Right ventricle myocardium inferior (tissue), 1 donor: Measurements from ENCODE around the gene EAF1. TPM values are rescaled to one million over a fixed set of nuclear protein-coding genes. Genes with fewer than 3 reads are reported as not detected.
"Not testable (repeated sequence)": the region's sequence is repeated elsewhere in the genome, so short reads cannot be mapped to it uniquely, and the experiment has no call there.

Experiments used
- ATAC-seq: fragments of 200-7000 bp; cut with Tn5 transposase; one replicate; pipeline ENCODE4 v1.9.1; 2020; ENCODE audit warnings: mild to moderate bottlenecking, moderate library complexity
- DNase-seq: peaks from one replicate; pipeline ENCODE4 v3.0.0; 2021; ENCODE audit errors: missing footprints
- intact Hi-C: fragments of 100-400 bp; cut with DNase I; formaldehyde crosslinking; loops from one replicate; pipeline ENCODE4 v1.11.0; 2022
- long read RNA-seq: library from polyadenylated mRNA; unstranded; transcript quantifications from one replicate; pipeline ENCODE4 v2.0.0, GENCODE V29; 2021
- total RNA-seq: library from RNA; stranded (reverse); fragmentation: NEBNext Ultra II Directional; extraction: Animal tissue kit (Norgen Biotek cat#: 25700); gene quantifications from one replicate; pipeline ENCODE4 v1.2.1, GENCODE V29; 2021
- donor health status: DM: no; HTN: yes; CAD: no; lungs with severe emphysema.

EAF1 gene
- total RNA-seq: 6.7 TPM
- long read RNA-seq, full-length matches to known transcripts: 1 of 3 reads
- long read RNA-seq, partial matches to known transcripts: 0 of 3 reads
- long read RNA-seq, other reads (novel, unspliced or antisense): 2 of 3 reads

DNA sequence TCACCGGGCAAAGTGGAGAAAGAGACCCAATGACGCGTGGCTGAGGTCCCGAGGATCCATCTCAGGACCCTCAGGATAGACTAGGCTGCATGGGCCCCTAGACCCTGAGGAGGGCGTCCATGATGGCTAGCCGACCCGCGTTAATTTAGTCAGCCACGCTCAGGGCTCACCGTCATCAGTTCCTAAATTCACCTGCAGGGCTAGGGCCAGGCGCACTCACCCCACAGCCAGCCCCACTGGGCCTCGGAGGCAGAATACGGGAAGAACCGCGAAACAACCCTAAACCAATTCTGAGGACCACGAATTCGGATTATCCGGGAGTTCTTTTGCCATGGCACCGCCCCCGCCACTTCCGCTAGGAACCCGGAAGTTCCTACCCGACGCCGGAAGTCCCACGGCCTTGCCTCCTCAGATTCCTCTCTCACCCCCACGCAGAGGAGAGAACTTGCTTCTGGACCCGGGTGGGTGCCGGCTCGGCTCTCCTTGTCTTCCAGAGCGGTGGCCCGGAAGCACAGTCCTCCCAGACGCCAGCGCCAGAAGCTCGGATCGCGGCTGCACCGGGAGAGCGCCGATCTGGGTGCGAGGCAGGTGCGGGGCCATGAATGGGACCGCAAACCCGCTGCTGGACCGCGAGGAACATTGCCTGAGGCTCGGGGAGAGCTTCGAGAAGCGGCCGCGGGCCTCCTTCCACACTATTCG is at the start of gene EAF1, which contains the start of gene METTL6:
Gene EAF1, plus strand, starts transcription at position 417 of the 699 bp plus-strand sequence. Its CDS starts 182 bp downstream, at position 599.
Gene METTL6, minus strand, starts transcription at position 363 of the 699 bp plus-strand sequence. CDS start 1,033 bp downstream, outside the sequence.
- intact Hi-C loops: loop anchor here (2.0 kb wide), 1 partner anchor 129 kb away; no protein-coding TSS in a partner anchor
- DNase-seq (peak; percentile 93), ATAC-seq (peak; percentile 89)

DNA sequence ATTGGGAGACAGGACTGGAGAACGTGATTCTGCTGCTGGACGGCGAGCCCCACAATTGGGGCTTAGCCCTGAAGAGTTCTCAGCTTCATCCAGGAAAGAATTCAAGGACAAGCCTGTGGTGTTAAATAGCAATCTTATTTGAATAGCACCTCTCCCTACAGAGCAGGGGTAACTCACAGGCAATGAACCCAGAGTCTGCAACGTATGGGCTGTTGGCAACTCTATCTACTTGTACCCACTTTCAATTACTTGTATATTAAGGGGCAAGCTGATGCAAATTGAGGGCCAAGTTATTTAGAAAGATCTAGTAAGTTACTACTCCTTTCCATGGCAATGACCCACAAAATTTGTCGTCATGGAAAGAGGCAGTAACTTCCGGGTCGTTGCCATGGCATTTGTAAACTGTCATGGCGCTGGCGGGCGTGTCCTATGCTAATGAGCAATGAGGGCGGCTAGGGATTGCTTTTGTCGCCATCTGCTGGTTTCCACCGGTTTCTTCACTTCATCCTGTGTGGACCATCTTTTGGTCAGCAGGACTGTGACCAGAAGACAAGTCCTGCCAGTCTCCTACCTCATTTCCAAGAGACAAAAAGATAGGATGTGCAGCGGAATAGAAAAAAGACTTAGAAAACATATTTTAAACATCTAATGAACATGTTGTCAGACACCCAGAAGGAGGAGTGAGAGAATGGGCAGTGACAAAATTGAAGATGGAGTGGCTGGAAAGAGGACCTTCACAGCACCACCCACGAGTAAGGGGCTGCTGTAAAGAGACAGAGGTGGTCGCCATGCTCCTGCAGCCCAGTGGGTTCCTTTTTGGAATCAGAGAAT is 49.2 kb upstream of the EAF1 start:
- intact Hi-C loops: loop anchor here (1.0 to 2.0 kb wide), 2 partner anchors 45 to 110 kb away; partner anchors contain the start of gene SH3BP5
- peak; percentile 97 for DNase-seq
- peak; percentile 95 for ATAC-seq

GRCh38 chr3:15380980-15381890 is 46.2 kb upstream of the EAF1 start:
- intact Hi-C loops: no loop called here
- no peak for DNase-seq
- ATAC-seq: no peak

DNA sequence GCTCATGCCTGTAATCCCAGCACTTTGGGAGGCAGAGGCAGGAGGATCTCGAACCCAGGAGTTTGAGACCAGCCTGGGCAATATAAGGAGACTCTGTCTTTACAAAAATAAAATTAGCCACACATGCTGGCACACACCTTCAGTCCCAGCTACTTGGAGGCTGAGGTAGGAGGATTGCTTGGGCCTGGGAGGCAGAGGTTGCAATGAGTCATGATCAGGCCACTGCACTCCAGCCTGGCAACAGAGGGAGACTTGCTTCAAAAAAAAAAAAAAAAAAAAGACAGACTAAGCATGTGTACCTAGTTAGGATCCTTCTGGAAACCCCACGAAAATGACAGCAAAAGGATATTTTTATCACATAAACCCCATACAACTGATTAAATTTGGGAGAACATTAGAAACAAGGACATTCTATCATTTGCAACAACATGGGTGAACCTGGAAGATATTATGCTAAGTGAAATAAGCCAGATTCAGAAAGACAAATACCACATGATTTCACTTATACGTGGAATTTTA is 44.9 kb upstream of the EAF1 start:
- ATAC-seq: no peak
- no peak for DNase-seq
- intact Hi-C loops: no loop called here

- intact Hi-C loops: no loop called here
- ATAC-seq (no peak), DNase-seq (no peak)
Measured at GRCh38 chr3:15384510-15385237, 42.7 kb upstream of the EAF1 start.

DNA sequence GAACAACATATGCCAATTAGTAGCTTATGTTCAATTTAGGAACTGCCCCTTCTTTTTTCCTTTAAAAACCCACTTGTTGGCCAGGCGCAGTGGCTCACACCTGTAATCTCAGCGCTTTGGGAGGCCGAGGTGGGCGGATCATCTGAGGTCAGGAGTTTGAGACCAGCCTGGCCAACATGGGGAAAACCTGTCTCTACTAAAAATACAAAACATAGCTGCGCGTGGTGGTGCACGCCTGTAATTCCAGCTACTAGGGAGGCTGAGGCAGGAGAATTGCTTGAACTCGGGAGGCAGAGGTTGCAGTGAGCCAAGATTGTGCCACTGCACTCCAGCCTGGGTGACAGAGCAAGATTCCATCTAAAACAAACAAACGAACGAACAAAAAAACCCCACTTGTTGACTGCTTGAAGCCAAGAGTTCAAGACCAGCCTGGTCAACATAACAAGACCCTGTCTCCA is 42.1 kb upstream of the EAF1 start:
- DNase-seq, intact Hi-C loops, ATAC-seq: not testable (repeated sequence)

- DNase-seq (no peak), ATAC-seq (no peak)
- intact Hi-C loops: no loop called here
Measured at GRCh38 chr3:15385901-15386653, 41.3 kb upstream of the EAF1 start.

GRCh38 chr3:15386654-15386955 is 40.8 kb upstream of the EAF1 start:
- intact Hi-C loops, ATAC-seq, DNase-seq: not testable (repeated sequence)

GRCh38 chr3:15387171-15387581 is 40.2 kb upstream of the EAF1 start:
- intact Hi-C loops: no loop called here
- ATAC-seq: no peak
- no peak for DNase-seq

DNA sequence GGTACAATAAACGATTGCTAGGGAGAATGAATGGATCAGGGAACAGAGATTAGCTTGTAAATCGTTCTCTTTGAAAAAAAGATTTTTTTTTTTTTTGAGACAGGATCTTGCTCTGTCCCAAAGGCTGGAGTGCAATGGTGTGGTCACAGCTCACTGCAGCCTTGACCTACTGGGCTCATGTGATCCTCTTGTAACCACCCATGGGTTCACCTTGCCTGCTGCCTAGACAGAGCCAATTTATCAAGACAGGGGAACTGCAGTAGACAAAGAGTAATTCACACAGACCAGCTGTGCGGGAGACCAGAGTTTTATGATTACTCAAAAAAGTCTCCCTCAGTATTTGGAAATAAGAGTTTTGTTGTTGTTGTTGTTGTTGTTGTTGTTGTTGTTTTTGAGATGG is 39.7 kb upstream of the EAF1 start:
- DNase-seq (no peak), ATAC-seq (no peak)
- intact Hi-C loops: no loop called here

DNA sequence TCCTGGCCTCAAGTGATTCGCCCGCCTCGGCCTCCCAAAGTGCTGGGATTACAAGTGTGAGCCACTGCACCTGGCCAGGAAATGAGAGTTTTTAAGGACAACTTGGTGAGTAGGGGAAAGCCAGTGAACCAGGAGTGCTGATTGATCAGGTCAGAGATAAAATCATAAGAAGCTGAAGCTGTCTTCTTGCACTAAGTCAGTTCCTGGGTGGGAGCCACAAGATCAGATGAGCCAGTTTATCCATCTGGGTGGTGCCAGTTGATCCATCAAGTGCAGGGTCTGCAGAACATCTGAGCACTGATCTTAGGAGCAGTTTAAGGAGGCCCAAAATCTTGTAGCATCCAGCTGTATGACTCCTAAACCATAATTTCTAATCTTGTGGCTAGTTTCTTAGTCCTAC is 39.1 kb upstream of the EAF1 start:
- intact Hi-C loops, ATAC-seq, DNase-seq: not testable (repeated sequence)

DNA sequence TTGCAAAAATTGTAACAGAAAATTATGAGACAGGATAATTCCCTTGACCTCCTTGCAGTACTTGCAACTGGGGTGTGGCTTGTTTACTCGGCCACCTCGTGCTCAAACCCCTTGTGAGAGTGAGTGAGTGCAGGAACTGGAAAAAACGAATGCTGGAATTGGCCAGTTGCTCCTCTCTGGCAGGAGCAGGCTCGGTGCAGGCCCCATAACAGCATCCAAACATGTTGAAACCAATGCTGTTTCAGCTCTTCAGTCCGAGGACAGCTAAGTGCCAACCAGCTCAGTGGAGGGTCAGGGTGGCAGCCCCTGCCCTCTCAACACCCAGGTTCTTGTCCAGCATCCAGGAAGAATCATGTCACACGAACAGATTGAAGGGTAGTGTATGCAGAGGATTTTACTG is 36.9 kb upstream of the EAF1 start:
- DNase-seq (no peak), ATAC-seq (peak; percentile 52)
- intact Hi-C loops: no loop called here

- no peak for DNase-seq
- intact Hi-C loops: no loop called here
- ATAC-seq: no peak
Measured at GRCh38 chr3:15391007-15391406, 36.4 kb upstream of the EAF1 start.

DNA sequence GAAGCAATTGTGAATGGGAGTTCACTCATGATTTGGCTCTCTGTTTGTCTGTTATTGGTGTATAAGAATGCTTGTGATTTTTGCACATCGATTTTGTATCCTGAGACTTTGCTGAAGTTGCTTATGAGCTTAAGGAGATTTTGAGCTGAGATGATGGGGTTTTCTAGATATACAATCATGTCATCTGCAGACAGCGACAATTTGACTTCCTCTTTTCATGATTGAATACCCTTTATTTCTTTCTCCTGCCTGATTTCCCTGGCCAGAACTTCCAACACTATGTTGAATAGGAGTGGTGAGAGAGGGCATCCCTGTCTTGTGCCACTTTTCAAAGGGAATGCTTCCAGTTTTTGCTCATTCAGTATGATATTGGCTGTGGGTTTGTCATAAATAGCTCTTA is 34.1 kb upstream of the EAF1 start:
- DNase-seq, intact Hi-C loops, ATAC-seq: not testable (repeated sequence)

DNA sequence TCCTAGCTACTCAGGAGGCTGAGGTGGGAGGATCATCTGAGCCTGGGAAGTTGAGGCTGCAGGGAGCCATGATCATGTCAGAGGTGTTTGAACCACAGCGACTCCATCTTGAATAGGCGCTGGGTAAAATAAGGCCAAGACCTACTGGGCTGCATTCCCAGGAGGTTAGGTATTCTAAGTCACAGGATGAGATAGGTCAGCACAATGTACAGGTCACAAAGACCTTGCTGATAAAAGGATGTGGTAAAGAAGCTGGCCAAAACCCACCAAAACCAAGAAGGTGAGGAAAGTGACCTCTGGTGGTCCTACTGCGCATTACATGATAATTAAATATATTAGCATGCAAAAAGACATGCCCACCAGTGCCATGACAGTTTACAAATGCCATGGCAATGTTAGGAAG is 28.7 kb upstream of the EAF1 start:
- intact Hi-C loops, ATAC-seq: not testable (repeated sequence)

DNA sequence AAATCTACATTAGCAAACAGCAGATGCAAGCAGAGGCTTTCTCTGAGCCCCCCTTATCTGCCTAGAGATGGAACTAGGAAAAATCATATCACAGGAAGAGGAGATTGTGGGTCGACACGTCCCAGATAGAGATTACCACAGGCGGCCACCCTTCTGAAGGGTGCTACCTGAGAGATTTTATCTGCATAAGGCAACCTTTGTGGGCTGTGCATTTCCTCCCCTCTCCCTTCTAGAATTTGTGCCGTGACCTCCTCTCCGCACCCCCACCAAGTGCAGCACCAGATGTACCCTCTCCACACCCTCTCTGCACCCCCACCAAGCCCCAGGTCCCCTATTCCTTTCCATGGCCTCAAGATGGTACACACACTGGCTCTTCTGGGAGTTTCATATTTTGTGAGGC is 27.4 kb upstream of the EAF1 start:
- no peak for DNase-seq

More for the DNA sequence above, 28.7 kb upstream of the EAF1 start:
- not testable (repeated sequence) for DNase-seq

DNA sequence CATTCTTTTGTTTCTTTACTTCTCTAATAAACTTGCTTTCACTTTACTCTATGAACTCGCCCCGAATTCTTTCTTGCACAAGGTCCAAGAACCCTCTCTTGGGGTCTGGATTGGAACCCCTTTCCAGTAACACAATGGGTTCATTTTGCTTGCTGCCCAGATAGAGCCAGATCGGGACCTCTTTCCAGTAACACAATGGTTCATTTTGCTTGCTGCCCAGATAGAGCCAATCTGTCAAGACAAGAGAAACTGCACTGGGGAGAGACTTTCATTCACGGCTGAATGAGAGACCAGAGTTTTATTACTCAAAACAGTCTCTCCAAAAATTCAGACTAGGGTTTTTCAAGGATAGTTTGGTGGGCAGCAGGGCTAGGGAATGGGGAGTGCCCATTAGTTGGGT is 25.5 kb upstream of the EAF1 start:
- ATAC-seq (no peak), DNase-seq (no peak)
- intact Hi-C loops: loop anchor here (10.0 kb wide), 1 partner anchor 297 kb away; no protein-coding TSS in a partner anchor

More for the DNA sequence above, 27.4 kb upstream of the EAF1 start:
- no peak for ATAC-seq
- intact Hi-C loops: loop anchor here (10.0 kb wide), 1 partner anchor 295 kb away; no protein-coding TSS in a partner anchor
